ENCODE results near the gene GLS2. TPM values are rescaled to one million over a fixed set of nuclear protein-coding genes. Genes with fewer than 3 reads are reported as not detected.
A peak's percentile ranks its signal among the peaks of the same experiment; 100 is the strongest.

Gene GLS2
- total RNA-seq, 1 donor from 2014 or later = 4.8 TPM

DNA sequence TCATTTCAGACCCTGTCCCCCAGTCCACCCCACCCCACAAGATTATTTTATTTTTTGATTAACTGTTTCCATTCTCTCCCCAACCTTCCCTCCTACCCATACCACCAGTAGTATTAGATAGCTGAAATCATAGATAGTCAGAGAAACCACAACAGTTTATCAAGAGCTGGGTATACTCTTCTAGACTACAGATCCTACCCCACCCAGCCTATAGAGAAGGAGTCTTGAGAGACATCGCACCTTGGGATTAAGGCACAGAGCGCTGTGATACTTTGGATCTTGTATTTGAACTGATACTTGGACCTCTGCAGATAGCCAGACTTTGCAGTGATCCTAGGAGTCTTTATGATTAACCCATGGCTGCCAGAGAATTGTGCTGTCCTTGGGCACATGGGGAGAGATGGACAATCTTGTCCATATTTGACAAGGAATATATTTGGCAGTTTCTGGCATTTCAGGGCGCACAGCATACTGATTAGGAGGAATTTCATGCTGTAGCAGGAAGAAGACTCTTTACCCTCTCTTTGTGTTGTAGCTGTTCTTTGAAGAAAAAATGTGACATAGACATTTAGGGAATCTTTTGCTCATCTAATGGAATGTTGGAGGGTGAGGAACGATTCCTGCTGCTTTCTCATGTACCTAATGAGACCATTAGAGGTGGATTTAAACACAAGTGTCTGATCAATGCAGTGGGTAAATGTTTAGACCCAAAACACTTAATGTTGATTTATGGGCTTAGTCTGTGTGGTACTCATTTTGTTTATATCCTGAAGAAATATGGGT, 34.6 kb upstream of the GLS2 start:
- no peaks in the 10 kb centered on the region for H3K9me3 ChIP-seq
- DNase-seq (no peak), ATAC-seq (no peak)
- intact Hi-C loops (cut with DNase I) = no loop called here
- peaks cover 77% of the 10 kb centered on the region for H3K4me1 ChIP-seq
- H3K4me3 ChIP-seq = peak overlapping the region; percentile 56
- H3K27ac ChIP-seq = peak overlapping the region; percentile 83
- TF ChIP-seq CTCF (IDR thresholded peaks at IDR 0.05) = no peak
- no peaks in the 10 kb centered on the region for H3K27me3 ChIP-seq (ENCODE audit: low read depth)
- H3K36me3 ChIP-seq = no peaks in the 10 kb centered on the region

- Histone ChIP-seq H3K9me3 (no peaks in the 10 kb centered on the region), H3K36me3 (no peaks in the 10 kb centered on the region), H3K27me3 (ENCODE audit: low read depth) (no peaks in the 10 kb centered on the region), H3K4me3 (peak within 1 kb of the TSS; percentile 56), H3K27ac (peak within 1 kb of the TSS; percentile 83), H3K4me1 (peaks cover 69% of the 10 kb centered on the region)
- peak; percentile 85 for DNase-seq
- peak; percentile 95 to 96 for ATAC-seq
- no peak for TF ChIP-seq CTCF (IDR thresholded peaks at IDR 0.05)
- intact Hi-C loops (cut with DNase I) = no loop called here
Observed at GRCh38 chr12:56521590-56522371, 33.8 kb upstream of the GLS2 start, which contains the start of gene RBMS2. Gene RBMS2 (plus strand): TSS chr12:56521820. CDS start chr12:56522024, 204 bp downstream.

GRCh38 chr12:56521209-56521589, 33.2 kb upstream of the GLS2 start:
- peaks cover 65% of the 10 kb centered on the region for H3K4me1 ChIP-seq
- intact Hi-C loops (cut with DNase I) = no loop called here
- DNase-seq (peak; percentile 74), ATAC-seq (peak; percentile 59 to 70)
- H3K27me3 ChIP-seq (ENCODE audit: low read depth) = no peaks in the 10 kb centered on the region
- peak overlapping the region; percentile 56 for H3K4me3 ChIP-seq
- H3K27ac ChIP-seq = peak overlapping the region; percentile 83
- no peaks in the 10 kb centered on the region for H3K9me3 ChIP-seq
- H3K36me3 ChIP-seq = no peaks in the 10 kb centered on the region
- TF ChIP-seq CTCF (IDR thresholded peaks at IDR 0.05) = no peak

GRCh38 chr12:56520506-56520905, 32.5 kb upstream of the GLS2 start:
- no peaks in the 10 kb centered on the region for H3K27me3 ChIP-seq (ENCODE audit: low read depth)
- H3K27ac ChIP-seq = peak overlapping the region; percentile 83
- H3K36me3 ChIP-seq = no peaks in the 10 kb centered on the region
- ATAC-seq (peak; percentile 25 to 58), DNase-seq (no peak)
- H3K9me3 ChIP-seq = no peaks in the 10 kb centered on the region
- peak overlapping the region; percentile 56 for H3K4me3 ChIP-seq
- intact Hi-C loops (cut with DNase I) = no loop called here
- no peak for TF ChIP-seq CTCF (IDR thresholded peaks at IDR 0.05)
- H3K4me1 ChIP-seq = peaks cover 58% of the 10 kb centered on the region

DNA sequence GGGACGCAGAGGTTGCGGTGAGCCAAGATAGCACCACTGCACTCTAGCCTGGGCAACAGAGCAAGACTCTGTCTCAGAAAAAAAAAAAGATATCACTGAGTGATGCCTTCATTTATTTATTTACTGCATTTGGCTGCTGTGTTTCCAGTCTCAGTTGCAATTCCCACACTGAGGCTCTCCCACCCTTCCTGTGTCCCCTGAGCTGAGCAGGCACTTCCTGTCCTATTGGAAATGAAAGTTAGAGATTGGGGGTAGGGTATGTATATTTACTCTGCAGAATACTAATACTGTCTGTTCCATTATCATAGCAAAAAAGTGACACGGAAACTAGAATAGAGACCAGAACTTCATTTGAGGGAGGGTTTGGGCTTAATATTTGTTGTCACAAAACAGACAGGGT, 32.1 kb upstream of the GLS2 start:
- TF ChIP-seq CTCF (IDR thresholded peaks at IDR 0.05) = no peak
- H3K4me3 ChIP-seq = peak overlapping the region; percentile 56
- ATAC-seq = no peak
- peak overlapping the region; percentile 83 for H3K27ac ChIP-seq
- H3K4me1 ChIP-seq = peaks cover 54% of the 10 kb centered on the region
- H3K27me3 ChIP-seq (ENCODE audit: low read depth) = no peaks in the 10 kb centered on the region
- intact Hi-C loops (cut with DNase I) = no loop called here
- no peaks in the 10 kb centered on the region for H3K9me3 ChIP-seq
- DNase-seq = no peak
- no peaks in the 10 kb centered on the region for H3K36me3 ChIP-seq

Data from lower lobe of right lung (tissue), 2 donors.